ENCODE measurements around the gene SSH2.
A peak's percentile ranks its signal among the peaks of the same experiment; 100 is the strongest.

The SSH2 gene

DNA sequence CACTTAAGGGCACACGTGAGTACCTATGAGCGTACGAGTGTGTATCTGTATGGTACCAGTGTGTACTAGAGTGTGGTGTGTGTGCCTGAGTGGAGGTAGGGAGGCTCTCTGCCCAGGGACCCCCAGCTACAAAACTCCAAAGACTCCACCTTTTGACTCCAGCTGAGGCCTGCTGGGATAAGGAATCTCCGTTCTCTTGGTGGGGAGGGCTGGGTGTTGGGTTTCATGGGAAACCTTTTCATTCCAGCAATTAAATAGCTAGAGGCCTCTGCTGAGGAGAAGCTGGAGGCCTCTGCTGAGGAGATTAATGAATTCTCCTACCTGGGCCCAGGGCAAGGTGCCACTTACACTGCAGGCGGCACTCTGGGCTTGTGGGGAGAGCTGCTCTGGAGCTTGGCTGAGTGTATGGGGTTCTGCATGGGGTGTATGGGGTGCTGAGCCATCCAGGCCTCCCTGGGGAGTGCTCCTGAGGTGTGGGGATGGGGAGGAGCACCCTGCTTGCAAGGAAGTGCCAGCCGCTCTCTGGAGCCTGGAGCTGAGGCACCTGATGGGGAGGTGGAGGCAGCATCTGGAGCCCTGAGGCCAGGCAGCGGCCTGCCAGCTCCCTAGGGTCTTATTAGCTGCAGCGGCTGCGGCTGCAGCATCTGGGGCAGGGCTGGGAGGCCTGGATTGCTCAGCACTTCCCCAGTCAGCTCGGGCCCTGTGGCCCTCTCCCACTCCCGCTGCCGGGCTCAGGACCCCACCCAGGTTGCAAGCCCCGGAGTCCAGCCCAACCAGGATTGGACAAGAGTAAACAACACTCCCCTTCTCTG lies 332.5 kb downstream of the SSH2 start (continued):
- TF ChIP-seq ZNF626 (tag by site-specific recombination; IDR thresholded peaks at IDR 0.05), result no peak
- peak; percentile 27; the same call in 1 of the 2 replicates for TF ChIP-seq KLF9 (tag by site-specific recombination; IDR thresholded peaks at IDR 0.05; ENCODE audit: low read depth)
- TF ChIP-seq ZNF692 (tag by site-specific recombination; IDR thresholded peaks at IDR 0.05), result no peak
- TF ChIP-seq SCRT2 (tag by site-specific recombination; IDR thresholded peaks at IDR 0.05), result no peak
- TF ChIP-seq ZNF202 (tag by site-specific recombination; IDR thresholded peaks at IDR 0.05; ENCODE audit: borderline replicate concordance), result no peak
- no peak for TF ChIP-seq ZFP69B (tag by site-specific recombination; IDR thresholded peaks at IDR 0.05)
- no peak for TF ChIP-seq ZNF561 (tag by site-specific recombination; IDR thresholded peaks at IDR 0.05; ENCODE audit: borderline replicate concordance)
- TF ChIP-seq ZNF747 (tag by site-specific recombination; IDR thresholded peaks at IDR 0.05), result no peak
- TF ChIP-seq ZNF132 (tag by site-specific recombination; IDR thresholded peaks at IDR 0.05; ENCODE audit: borderline replicate concordance), result no peak
- TF ChIP-seq MYNN (tag by site-specific recombination; IDR thresholded peaks at IDR 0.05; ENCODE audit: borderline replicate concordance), result no peak
- no peak for TF ChIP-seq YY2 (tag by site-specific recombination; IDR thresholded peaks at IDR 0.05)
- TF ChIP-seq ZFHX2 (tag by site-specific recombination; conservative IDR thresholded peaks at IDR 0.05), result no peak
- TF ChIP-seq ZNF521 (tag by site-specific recombination; IDR thresholded peaks at IDR 0.05), result no peak
- no peak for TF ChIP-seq ZNF560 (tag by site-specific recombination; IDR thresholded peaks at IDR 0.05; ENCODE audit: borderline replicate concordance)
- TF ChIP-seq ZNF214 (tag by site-specific recombination; IDR thresholded peaks at IDR 0.05; ENCODE audit: borderline replicate concordance), result no peak
- 0 out of 2 replicates have a peak, but pooled peaks have one; percentile 17 for TF ChIP-seq CTCF (tag by site-specific recombination; IDR thresholded peaks at IDR 0.05)
- no peak for TF ChIP-seq ZNF670 (tag by site-specific recombination; IDR thresholded peaks at IDR 0.05; ENCODE audit: low read depth)
- TF ChIP-seq HOXA7 (CRISPR knock-in tag; IDR thresholded peaks at IDR 0.05; ENCODE audit: borderline replicate concordance), result no peak
- TF ChIP-seq ZBTB6 (tag by site-specific recombination; IDR thresholded peaks at IDR 0.05), result peak; percentile 66; the same call in 1 of the 2 replicates
- no peak for TF ChIP-seq BCL11B (tag by site-specific recombination; IDR thresholded peaks at IDR 0.05; ENCODE audit: low read depth)
- TF ChIP-seq, protein P1, sequence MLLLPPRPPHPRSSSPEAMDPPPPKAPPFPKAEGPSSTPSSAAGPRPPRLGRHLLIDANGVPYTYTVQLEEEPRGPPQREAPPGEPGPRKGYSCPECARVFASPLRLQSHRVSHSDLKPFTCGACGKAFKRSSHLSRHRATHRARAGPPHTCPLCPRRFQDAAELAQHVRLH (tag by site-specific recombination; IDR thresholded peaks at IDR 0.05), result no peak
- TF ChIP-seq, protein P2, sequence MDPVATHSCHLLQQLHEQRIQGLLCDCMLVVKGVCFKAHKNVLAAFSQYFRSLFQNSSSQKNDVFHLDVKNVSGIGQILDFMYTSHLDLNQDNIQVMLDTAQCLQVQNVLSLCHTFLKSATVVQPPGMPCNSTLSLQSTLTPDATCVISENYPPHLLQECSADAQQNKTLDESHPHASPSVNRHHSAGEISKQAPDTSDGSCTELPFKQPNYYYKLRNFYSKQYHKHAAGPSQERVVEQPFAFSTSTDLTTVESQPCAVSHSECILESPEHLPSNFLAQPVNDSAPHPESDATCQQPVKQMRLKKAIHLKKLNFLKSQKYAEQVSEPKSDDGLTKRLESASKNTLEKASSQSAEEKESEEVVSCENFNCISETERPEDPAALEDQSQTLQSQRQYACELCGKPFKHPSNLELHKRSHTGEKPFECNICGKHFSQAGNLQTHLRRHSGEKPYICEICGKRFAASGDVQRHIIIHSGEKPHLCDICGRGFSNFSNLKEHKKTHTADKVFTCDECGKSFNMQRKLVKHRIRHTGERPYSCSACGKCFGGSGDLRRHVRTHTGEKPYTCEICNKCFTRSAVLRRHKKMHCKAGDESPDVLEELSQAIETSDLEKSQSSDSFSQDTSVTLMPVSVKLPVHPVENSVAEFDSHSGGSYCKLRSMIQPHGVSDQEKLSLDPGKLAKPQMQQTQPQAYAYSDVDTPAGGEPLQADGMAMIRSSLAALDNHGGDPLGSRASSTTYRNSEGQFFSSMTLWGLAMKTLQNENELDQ (tag by site-specific recombination; IDR thresholded peaks at IDR 0.05; ENCODE audit: low read depth), result no peak
- no peak for TF ChIP-seq ZNF488 (tag by site-specific recombination; IDR thresholded peaks at IDR 0.05)
- TF ChIP-seq ZBTB48 (tag by site-specific recombination; IDR thresholded peaks at IDR 0.05), result peak; percentile 52
- no peak for TF ChIP-seq ZSCAN18 (tag by site-specific recombination; IDR thresholded peaks at IDR 0.05)
- TF ChIP-seq REPIN1 (tag by site-specific recombination; IDR thresholded peaks at IDR 0.05; ENCODE audit: low read depth), result no peak
- TF ChIP-seq INSM2 (tag by site-specific recombination; IDR thresholded peaks at IDR 0.05), result no peak
- TF ChIP-seq IKZF3 (tag by site-specific recombination; IDR thresholded peaks at IDR 0.05), result 0 out of 2 replicates have a peak, but pooled peaks have one; percentile 42

Data from HEK293 (cell line).